Upper lobe of left lung (tissue), 6 donors: ENCODE data around the gene AHNAK. TPM values are rescaled to one million over a fixed set of nuclear protein-coding genes. Genes with fewer than 3 reads are reported as not detected.
A peak's percentile ranks its signal among the peaks of the same experiment; 100 is the strongest.

ENCODE experiments used
- ATAC-seq, 2 donors: fragments of 200-7000 bp; cut with Tn5 transposase; one replicate each; pipeline ENCODE4 v1.9.1; 2022; ENCODE audit warnings: mild to moderate bottlenecking in 2 of 2, moderate library complexity in 2 of 2; ENCODE audit not compliant: low FRiP score in 2 of 2
- DNase-seq, 2 donors: peaks; one replicate each; pipeline ENCODE4 v3.0.0-alpha.2; 2019 to 2020
- H3K27ac ChIP-seq, 4 donors: fragments of 200-600 bp; sonication (generic); one replicate each; pipeline ENCODE4 v1.5.1; 2016 to 2019
- H3K27me3 ChIP-seq, 4 donors: fragments of 200-600 bp; sonication (generic); one replicate each; pipeline ENCODE4 v1.5.1; 2017 to 2019
- H3K36me3 ChIP-seq, 4 donors: fragments of 200-600 bp; sonication (generic); one replicate each; pipeline ENCODE4 v1.5.1; 2016 to 2019
- H3K4me1 ChIP-seq, 4 donors: fragments of 200-600 bp; sonication (generic); one replicate each; pipeline ENCODE4 v1.5.1; 2018 to 2019
- H3K4me3 ChIP-seq, 4 donors: fragments of 200-600 bp; sonication (generic); one replicate each; pipeline ENCODE4 v1.5.1; 2017 to 2019; ENCODE audit warnings: mild to moderate bottlenecking in 2 of 4, moderate library complexity in 1 of 4
- H3K9me3 ChIP-seq, 4 donors: fragments of 200-600 bp; sonication (generic); one replicate each; pipeline ENCODE4 v1.5.1; 2018 to 2019
- CTCF ChIP-seq, 6 experiments: fragments of 450-650 bp in 4 of 6; fragments of 200-600 bp in 2 of 6; sonication (generic) in 2 of 6; IDR thresholded peaks; one replicate each; pipeline ENCODE4 v1.5.1; 2016 to 2019; ENCODE audit warnings: antibody characterized with exemption in 6 of 6
- EP300 ChIP-seq, 4 donors: sonication (generic); formaldehyde crosslinking; IDR thresholded peaks; one replicate each; pipeline ENCODE4 v1.5.1; 2017; ENCODE audit warnings: antibody characterized with exemption in 4 of 4, control low read depth in 2 of 4
- POLR2A ChIP-seq, 4 donors: fragments of 450-650 bp; IDR thresholded peaks; one replicate each; pipeline ENCODE4 v1.5.1; 2016 to 2017; ENCODE audit warnings: antibody characterized with exemption in 4 of 4, mild to moderate bottlenecking in 2 of 4
- POLR2AphosphoS5 ChIP-seq, 2 donors: sonication (generic); formaldehyde crosslinking; IDR thresholded peaks; one replicate each; pipeline ENCODE4 v1.5.1; 2017; ENCODE audit warnings: antibody characterized with exemption in 2 of 2
- WGBS, 2 donors: methylation state at CpG; one replicate each; pipeline ENCODE4 v1.1.5; 2017 to 2018; 5-methylcytosine and 5-hydroxymethylcytosine counted together
- total RNA-seq, 6 donors: library from RNA; depleted of rRNA in 4 of 6; stranded (reverse); fragments of >200 nt in 4 of 6; gene quantifications; one replicate each; pipeline versions ENCODE4 v1.1.0 to v1.2.1, GENCODE V29; 2016 to 2021
- donor health status: DM: no; HTN: no; CAD: no; lungs with moderate emphysema.
- donor health status: DM: no; HTN: yes; CAD: no; lungs with severe emphysema.

The AHNAK gene
- total RNA-seq, 6 donors from 2014 or later, result 583 to 1,153 (median 829) TPM

DNA sequence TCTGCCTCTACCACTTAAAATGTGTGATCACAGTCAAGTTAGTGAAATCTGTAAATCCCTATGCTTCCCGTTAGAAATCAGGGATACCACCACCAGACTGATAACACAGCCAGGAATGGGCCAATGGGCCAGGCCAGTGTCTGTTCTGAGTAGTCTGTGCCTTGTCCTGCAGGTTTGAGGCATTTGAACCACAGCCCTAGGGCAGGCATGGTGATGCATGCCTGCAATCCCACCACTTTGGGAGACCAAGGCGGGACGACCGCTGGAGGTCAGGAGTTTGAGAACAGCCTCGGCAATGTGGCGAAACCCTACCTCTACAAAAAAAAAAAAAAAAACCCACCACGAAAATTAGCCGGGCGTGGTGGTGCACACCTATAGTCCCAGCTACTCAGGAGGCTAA, 12.1 kb upstream of the AHNAK start:
- Histone ChIP-seq H3K36me3 (peaks cover 8 to 38% (median 31%) of the 10 kb centered on the region in 4 donors), H3K27ac (peak overlapping the region in 2 of 4 donors; percentile 32 to 92), H3K4me1 (peaks cover 57 to 64% (median 58%) of the 10 kb centered on the region in 4 donors), H3K9me3 (no peaks in the 10 kb centered on the region), H3K27me3 (no peaks in the 10 kb centered on the region), H3K4me3 (no peak overlapping the region)
- TF ChIP-seq CTCF (IDR thresholded peaks at IDR 0.05) (no peak), POLR2AphosphoS5 (IDR thresholded peaks at IDR 0.05) (no peak), EP300 (IDR thresholded peaks at IDR 0.05) (no peak), POLR2A (IDR thresholded peaks at IDR 0.05) (no peak)
- 91 to 95% methylated on average over 9 of the region's 9 CpGs for WGBS, 2 donors
- no peak for DNase-seq
- ATAC-seq, result no peak

DNA sequence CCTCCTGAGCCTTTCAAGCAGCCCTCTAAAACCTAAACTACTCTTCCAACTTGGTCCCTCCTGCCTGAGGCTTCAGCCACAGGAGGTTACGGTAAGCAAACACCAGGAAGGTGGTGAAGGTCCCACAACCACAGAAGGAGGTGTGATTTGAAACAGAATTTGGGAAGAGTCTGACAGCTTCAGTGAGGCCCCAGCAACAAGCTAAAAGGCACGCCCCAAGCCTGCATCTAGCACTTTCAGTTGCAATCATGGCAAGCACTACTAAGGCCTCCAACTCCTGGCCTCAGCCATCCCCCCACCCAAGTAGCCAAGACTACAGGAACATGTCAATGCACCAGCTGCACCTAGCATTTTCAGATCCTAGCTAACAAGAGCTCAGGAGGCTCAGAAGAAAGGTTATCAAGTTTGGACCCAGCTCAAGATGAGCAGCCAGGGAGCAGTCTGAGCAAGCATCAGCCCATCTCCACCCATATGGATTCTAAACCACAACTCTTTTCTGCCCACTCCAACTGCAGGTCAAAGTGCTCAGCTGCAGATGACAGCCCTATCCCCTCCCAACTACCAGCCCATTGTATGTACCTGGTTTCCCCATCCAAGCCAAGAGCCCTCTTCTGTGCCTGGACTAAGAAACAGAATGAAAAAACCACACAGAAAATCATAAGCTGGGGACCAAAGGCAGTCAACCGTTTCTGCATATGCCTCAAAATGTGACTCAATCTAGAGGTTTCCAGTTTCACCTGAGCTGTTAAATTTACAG, 10.4 kb upstream of the AHNAK start:
- Histone ChIP-seq H3K4me3 (peak overlapping the region in 1 of 4 donors; percentile 39), H3K4me1 (peaks cover 73 to 80% (median 74%) of the 10 kb centered on the region in 4 donors), H3K27me3 (no peaks in the 10 kb centered on the region), H3K36me3 (peaks cover 8 to 22% (median 19%) of the 10 kb centered on the region in 4 donors), H3K9me3 (no peaks in the 10 kb centered on the region), H3K27ac (peak overlapping the region; percentile 92 to 98 (median 95))
- ATAC-seq (no peak), DNase-seq (no peak)
- WGBS, 2 donors, result 39 to 44% methylated on average over 3 of the region's 3 CpGs
- TF ChIP-seq EP300 (IDR thresholded peaks at IDR 0.05) (no peak), CTCF (IDR thresholded peaks at IDR 0.05) (no peak), POLR2A (IDR thresholded peaks at IDR 0.05) (no peak), POLR2AphosphoS5 (IDR thresholded peaks at IDR 0.05) (no peak)

DNA sequence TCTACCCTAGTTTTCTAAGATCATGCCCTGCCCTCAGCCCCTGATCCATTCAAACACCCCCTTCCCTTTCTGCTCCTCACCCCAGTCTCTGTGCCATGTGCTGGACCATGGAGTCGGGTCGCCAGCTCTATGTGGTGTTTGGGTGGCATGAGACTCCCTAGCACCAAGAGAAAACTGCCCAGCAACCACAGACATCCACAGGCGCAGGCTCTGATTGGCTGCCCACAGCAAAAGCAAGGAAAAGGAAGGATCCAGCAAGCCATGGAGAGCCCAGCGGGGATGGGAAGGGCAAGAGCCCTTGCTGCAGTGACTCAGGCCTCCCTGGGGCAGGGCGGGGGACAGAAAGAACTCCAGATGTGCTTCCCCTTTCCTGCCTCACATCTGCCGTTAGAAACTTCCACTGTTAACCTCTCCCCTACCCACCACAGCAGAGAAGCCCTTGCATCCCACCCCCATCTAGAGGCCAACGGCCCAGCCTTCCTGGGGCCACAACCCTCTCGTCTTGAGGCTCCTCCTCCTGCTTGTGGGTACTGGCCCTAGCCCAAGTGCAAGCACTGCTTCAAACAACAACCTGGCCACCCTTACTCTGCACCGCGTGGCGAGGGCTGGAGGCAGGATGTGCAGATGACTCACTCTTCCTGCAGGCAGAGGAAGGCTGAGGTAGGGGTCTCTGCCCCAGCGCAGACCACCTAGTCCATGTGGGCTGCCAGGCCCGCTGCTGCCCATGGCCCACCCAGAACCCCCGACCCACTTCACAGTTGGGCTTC, 9.7 kb upstream of the AHNAK start:
- Histone ChIP-seq H3K27ac (peak overlapping the region; percentile 92 to 98 (median 95)), H3K4me1 (peaks cover 79 to 86% (median 81%) of the 10 kb centered on the region in 4 donors), H3K4me3 (peak overlapping the region in 3 of 4 donors; percentile 13 to 39 (median 28)), H3K9me3 (no peaks in the 10 kb centered on the region), H3K27me3 (no peaks in the 10 kb centered on the region), H3K36me3 (peaks cover 8 to 18% (median 16%) of the 10 kb centered on the region in 4 donors)
- TF ChIP-seq CTCF (IDR thresholded peaks at IDR 0.05) (peak in 1 of 6 experiments; percentile 19), POLR2AphosphoS5 (IDR thresholded peaks at IDR 0.05) (peak; percentile 67), EP300 (IDR thresholded peaks at IDR 0.05) (peak in 1 of 4 donors; percentile 8), POLR2A (IDR thresholded peaks at IDR 0.05) (peak in 1 of 4 donors; percentile 44)
- WGBS, 2 donors, result 4 to 5% methylated on average over 5 to 14 of the region's 14 CpGs
- ATAC-seq, result peak; percentile 83
- peak; percentile 78 to 97 for DNase-seq

DNA sequence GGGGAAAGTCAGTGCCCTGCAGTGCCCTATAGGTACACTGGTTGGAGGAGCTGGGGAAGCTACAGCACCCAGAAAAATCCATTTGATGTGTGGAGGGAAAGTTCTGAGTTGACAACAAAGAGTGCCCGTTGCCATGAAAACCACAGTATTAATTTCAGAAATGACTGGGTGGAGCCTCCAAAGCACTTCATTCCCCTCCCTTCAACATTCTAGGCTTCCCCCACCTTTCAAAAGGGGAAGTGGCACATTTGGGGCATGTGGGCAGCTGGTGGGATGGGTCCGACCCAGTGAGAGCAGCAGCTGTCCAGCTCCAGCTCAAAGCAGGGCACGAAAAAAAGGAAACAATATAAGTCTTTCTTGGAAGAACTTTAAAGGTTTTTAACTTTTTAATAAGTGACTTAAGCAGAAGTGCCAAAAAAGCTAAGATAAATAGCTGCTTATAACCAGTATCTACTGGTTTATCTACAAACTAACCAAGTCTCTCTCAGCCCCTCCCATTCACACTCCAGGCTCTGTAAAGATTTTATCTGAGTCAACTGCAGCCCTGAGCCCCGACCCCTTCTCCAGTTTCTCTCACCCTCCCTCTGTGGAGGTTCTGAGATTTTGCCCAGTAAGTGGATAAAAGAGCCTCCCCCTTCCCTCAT, 9.0 kb upstream of the AHNAK start:
- peak overlapping the region; percentile 92 to 98 (median 95) for H3K27ac ChIP-seq
- H3K36me3 ChIP-seq, result peaks cover 8 to 18% (median 16%) of the 10 kb centered on the region in 4 donors
- peaks cover 78 to 84% (median 81%) of the 10 kb centered on the region in 4 donors for H3K4me1 ChIP-seq
- H3K9me3 ChIP-seq, result no peaks in the 10 kb centered on the region
- WGBS, 2 donors, result 16 to 22% methylated on average over 4 of the region's 4 CpGs
- peak in 1 of 2 donors; percentile 55 for ATAC-seq
- H3K27me3 ChIP-seq, result no peaks in the 10 kb centered on the region
- DNase-seq, result no peak
- H3K4me3 ChIP-seq, result peak overlapping the region in 3 of 4 donors; percentile 13 to 39 (median 28)
- no peak for TF ChIP-seq CTCF (IDR thresholded peaks at IDR 0.05)
- TF ChIP-seq POLR2AphosphoS5 (IDR thresholded peaks at IDR 0.05), result no peak
- TF ChIP-seq POLR2A (IDR thresholded peaks at IDR 0.05), result peak in 1 of 4 donors; percentile 22
- no peak for TF ChIP-seq EP300 (IDR thresholded peaks at IDR 0.05)
